ENCODE data around the gene MYO3B.
"Not testable (repeated sequence)": the region's sequence is repeated elsewhere in the genome, so short reads cannot be mapped to it uniquely, and the experiment has no call there.

MYO3B gene

GRCh38 chr2:170674282-170674681 is 496.3 kb downstream of the MYO3B start:
- ChIA-PET CTCF (interaction anchor here (0.6 kb wide), 2 partner anchors 180 to 518 kb away, joined by 3 to 4 read pairs; no protein-coding TSS in a partner anchor), POLR2A (interaction anchor here (0.6 kb wide), 1 partner anchor 13 kb away, joined by 3 read pairs; no protein-coding TSS in a partner anchor)
- H3K27ac ChIP-seq (ENCODE audit: extremely low read depth, low read depth, low read length); H3K4me3 ChIP-seq (ENCODE audit: low read depth, low read length); H3K4me1 ChIP-seq (ENCODE audit: control insufficient read depth, insufficient read depth, low read length); H3K9me3 ChIP-seq (ENCODE audit: control insufficient read depth, insufficient read depth, low read depth, low read length); H3K36me3 ChIP-seq (ENCODE audit: control insufficient read depth in 2 of 2, insufficient read depth in 1 of 2, low read length in 2 of 2): not testable (repeated sequence)
- TF ChIP-seq ZNF121 (tag by site-specific recombination; IDR thresholded peaks at IDR 0.05) = 0 out of 2 replicates have a peak, but pooled peaks have one; percentile 15

GRCh38 chr2:170675701-170676100 is 497.8 kb downstream of the MYO3B start:
- Histone ChIP-seq H3K27ac (ENCODE audit: extremely low read depth, low read depth, low read length) (no peak overlapping the region), H3K4me3 (ENCODE audit: low read depth, low read length) (no peak overlapping the region), H3K9me3 (ENCODE audit: control insufficient read depth, insufficient read depth, low read depth, low read length) (no peaks in the 10 kb centered on the region), H3K36me3 (ENCODE audit: control insufficient read depth in 2 of 2, insufficient read depth in 1 of 2, low read length in 2 of 2) (no peaks in the 10 kb centered on the region), H3K4me1 (ENCODE audit: control insufficient read depth, insufficient read depth, low read length) (peaks cover 8% of the 10 kb centered on the region; the same call in 1 of the 2 replicates)
- TF ChIP-seq ZEB2 (tag by site-specific recombination; IDR thresholded peaks at IDR 0.05) (no peak), ZNF280C (tag by site-specific recombination; IDR thresholded peaks at IDR 0.05) (no peak), ZNF580 (tag by site-specific recombination; IDR thresholded peaks at IDR 0.05) (no peak), SP7 (tag by site-specific recombination; IDR thresholded peaks at IDR 0.05) (no peak), ZNF830 (tag by site-specific recombination; IDR thresholded peaks at IDR 0.05; ENCODE audit: low read depth) (no peak), ZNF621 (tag by site-specific recombination; IDR thresholded peaks at IDR 0.05) (no peak), ZNF843 (tag by site-specific recombination; IDR thresholded peaks at IDR 0.05) (no peak), ZNF280D (tag by site-specific recombination; IDR thresholded peaks at IDR 0.05) (no peak), ZNF302 (tag by site-specific recombination; IDR thresholded peaks at IDR 0.05; ENCODE audit: low read depth) (no peak), ZNF558 (tag by site-specific recombination; IDR thresholded peaks at IDR 0.05) (no peak), SETDB1 (IDR thresholded peaks at IDR 0.05; ENCODE audit: insufficient read length, low read length) (no peak), ZNF670 (tag by site-specific recombination; IDR thresholded peaks at IDR 0.05; ENCODE audit: low read depth) (no peak), GLI2 (tag by site-specific recombination; IDR thresholded peaks at IDR 0.05; ENCODE audit: borderline replicate concordance, low read depth) (no peak), ZFP3 (tag by site-specific recombination; IDR thresholded peaks at IDR 0.05; ENCODE audit: low read depth) (no peak)
- CTCF ChIA-PET = no interaction called here
- POLR2A ChIA-PET = no interaction called here

- ChIA-PET POLR2A (no interaction called here), CTCF (interaction anchor here (0.6 to 1.9 kb wide), 7 partner anchors 8 to 525 kb away, joined by 3 to 10 read pairs (median 3); partner anchors contain the start of gene GAD1)
- peaks cover 8% of the 10 kb centered on the region; the same call in 1 of the 2 replicates for H3K4me1 ChIP-seq (ENCODE audit: control insufficient read depth, insufficient read depth, low read length)
- no peaks in the 10 kb centered on the region for H3K36me3 ChIP-seq (ENCODE audit: control insufficient read depth in 2 of 2, insufficient read depth in 1 of 2, low read length in 2 of 2)
- no peaks in the 10 kb centered on the region for H3K9me3 ChIP-seq (ENCODE audit: control insufficient read depth, insufficient read depth, low read depth, low read length)
- H3K27ac ChIP-seq (ENCODE audit: extremely low read depth, low read depth, low read length) = no peak overlapping the region
- no peak overlapping the region for H3K4me3 ChIP-seq (ENCODE audit: low read depth, low read length)
- no peak for TF ChIP-seq ZNF701 (tag by site-specific recombination; IDR thresholded peaks at IDR 0.05)
- TF ChIP-seq PRDM6 (tag by site-specific recombination; IDR thresholded peaks at IDR 0.05) = peak; percentile 57
- TF ChIP-seq HOXD13 (CRISPR knock-in tag; IDR thresholded peaks at IDR 0.05; ENCODE audit: borderline replicate concordance) = no peak
- no peak for TF ChIP-seq ZNF558 (tag by site-specific recombination; IDR thresholded peaks at IDR 0.05)
- 0 out of 2 replicates have a peak, but pooled peaks have one; percentile 36 for TF ChIP-seq ZNF561 (tag by site-specific recombination; IDR thresholded peaks at IDR 0.05; ENCODE audit: borderline replicate concordance)
- TF ChIP-seq GLIS2 (tag by site-specific recombination; IDR thresholded peaks at IDR 0.05) = no peak
- TF ChIP-seq ZNF664 (tag by site-specific recombination; IDR thresholded peaks at IDR 0.05) = 0 out of 2 replicates have a peak, but pooled peaks have one; percentile 8
- no peak for TF ChIP-seq ZNF449 (tag by site-specific recombination; IDR thresholded peaks at IDR 0.05)
- TF ChIP-seq ZNF560 (tag by site-specific recombination; IDR thresholded peaks at IDR 0.05; ENCODE audit: borderline replicate concordance) = no peak
Observed at GRCh38 chr2:170679607-170680079, 501.7 kb downstream of the MYO3B start.

Measured in HEK293 (cell line).